ENCODE measurements around the gene SYCP2L.

SYCP2L gene

DNA sequence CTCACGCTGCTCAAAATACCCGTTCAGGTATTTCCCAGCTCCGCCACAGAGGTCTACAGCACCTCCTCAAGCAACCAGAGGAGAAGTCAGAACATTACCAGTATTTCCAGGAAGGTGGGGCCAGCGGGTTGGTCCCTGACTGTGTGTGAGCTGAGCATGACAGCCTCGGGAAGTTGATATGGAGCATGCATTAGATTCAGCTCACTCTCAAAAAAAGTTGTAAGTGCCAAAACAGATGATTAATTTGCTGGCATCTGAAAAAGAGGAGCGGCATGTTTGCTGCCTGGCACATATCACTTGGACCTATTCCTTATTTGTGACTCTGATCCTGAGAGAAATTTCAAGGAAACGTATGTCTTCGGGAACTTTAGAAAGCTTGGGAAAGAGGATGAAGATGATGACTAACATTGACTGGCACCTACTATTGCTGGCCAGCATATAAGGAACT lies 125.0 kb downstream of the SYCP2L start:
- DNase-seq: peak; percentile 26

DNA sequence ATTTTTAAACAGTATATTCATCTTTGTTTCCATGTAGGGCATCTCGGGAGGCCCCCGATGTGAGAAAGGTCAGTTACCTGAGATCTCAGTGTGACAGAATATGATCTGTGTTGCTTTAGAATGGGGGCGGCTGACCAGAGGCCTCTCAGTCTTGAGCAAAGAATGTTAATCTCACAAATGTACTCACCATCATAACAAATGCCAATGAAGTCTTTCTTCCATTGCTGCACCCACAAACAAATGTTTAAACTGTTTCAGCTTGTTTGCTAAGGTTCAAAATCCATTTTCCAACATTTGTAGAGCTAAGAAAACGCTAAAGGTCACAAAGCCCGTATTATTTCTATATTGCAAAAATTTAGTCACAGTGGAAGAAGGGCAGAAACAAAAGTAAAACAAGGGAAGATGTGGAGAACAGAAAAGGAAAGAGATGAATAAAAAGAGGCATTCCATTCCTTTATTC lies 125.5 kb downstream of the SYCP2L start:
- no peak for DNase-seq

DNA sequence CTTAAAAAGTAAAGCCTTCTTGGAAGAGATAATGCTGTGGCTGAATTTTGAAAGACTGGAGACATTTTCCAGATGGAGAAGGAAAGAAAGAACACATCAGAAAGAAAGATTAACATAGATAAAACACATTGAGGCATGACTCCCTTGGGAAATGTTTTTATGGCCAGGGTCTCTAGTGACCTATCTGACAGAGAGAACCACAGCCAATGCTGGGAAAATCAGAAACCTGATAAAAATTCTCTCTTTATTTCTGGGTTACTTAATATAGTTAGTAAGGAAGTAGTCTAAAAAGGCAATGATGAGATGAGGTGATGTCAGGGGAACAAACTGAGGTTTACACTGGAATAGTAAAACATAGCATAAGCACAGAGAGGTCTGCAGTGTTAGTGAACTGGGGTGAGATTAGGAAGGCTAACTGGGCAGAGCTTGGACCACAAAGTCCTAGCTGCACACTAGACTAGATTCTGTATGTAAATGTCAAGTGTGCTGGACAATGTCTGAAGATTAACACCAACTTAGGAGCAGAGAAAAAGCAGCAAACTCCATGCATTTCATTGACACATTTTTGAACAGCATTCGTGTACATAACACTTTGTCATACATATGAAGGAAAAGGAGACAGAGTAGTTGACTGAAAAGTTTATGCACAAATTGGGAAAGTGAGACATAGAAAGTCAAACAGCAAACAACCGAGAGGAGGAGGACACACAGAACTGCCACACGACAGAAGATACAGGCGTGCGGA lies 126.3 kb downstream of the SYCP2L start:
- DNase-seq: no peak

DNA sequence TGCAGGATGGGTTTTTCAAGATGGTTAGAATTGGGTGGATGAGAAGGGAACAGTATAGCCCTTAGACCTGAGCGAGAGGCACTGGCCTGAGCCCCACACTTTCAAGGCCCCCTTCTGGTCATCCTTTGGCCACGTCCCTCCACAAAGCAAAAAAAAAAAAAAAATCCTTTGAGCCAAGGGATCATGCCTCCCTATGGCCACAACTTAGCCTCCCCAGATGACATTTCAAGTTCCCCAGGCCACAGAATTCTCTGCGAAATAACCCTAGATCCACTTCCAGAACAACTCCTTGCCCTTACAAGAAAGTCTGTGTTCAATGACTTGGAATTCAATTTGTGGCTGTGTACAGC lies 126.8 kb downstream of the SYCP2L start:
- DNase-seq: no peak

DNA sequence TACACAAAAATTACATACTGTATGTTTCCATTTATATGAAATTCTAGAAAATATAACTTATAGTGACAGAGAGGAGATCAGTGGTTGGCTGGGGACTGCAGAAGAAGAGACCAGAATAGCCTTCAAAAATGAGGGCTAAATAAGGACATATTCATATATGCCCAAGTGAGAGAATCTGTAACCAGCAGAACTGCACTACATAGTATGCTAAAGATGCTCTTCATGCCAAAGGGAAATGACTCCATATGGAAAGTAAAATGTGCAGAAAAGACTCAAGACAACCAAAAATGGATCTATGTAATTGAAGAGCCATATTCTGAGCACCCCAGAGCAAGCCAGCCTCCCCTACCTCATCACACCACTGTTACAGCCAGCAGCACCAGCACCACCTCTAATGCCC lies 128.2 kb downstream of the SYCP2L start:
- DNase-seq: no peak

DNA sequence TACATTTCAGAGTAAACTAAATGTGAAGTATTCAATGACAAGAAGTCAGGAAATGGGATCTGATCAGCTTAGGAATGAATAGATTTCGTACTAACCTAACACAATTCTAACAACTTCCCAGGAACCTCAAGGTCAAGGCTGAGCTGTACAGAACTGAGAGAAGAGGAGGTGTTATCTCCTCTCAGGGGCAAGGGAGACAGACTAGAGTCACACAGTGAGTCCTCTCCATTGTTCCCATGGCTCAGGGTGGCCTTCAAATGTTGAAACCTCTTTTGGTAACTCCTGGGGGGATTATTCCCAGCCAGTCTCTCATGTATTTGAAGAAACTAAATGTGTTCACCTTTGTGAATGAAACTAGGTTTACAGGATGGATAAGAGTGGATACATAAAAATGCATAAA lies 129.6 kb downstream of the SYCP2L start:
- no peak for DNase-seq

DNA sequence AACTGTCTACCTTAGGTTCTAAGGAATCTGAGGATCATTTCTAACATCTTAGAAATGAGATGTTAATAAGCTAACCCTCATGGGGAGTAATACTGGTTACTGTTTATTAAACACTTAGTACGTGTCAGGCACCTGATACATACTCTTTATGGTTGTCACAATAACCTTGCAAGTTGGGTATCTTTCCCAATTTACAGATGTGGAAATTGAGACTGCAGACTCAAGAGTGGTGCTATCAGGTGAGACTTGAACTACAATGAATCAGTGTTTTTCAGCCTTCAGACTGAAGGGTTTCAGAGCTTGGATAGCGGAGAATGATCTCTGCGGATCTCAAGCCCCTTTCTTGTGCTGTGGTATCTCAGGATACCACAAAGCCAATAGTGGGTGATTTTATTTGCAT lies 130.2 kb downstream of the SYCP2L start:
- no peak for DNase-seq

DNA sequence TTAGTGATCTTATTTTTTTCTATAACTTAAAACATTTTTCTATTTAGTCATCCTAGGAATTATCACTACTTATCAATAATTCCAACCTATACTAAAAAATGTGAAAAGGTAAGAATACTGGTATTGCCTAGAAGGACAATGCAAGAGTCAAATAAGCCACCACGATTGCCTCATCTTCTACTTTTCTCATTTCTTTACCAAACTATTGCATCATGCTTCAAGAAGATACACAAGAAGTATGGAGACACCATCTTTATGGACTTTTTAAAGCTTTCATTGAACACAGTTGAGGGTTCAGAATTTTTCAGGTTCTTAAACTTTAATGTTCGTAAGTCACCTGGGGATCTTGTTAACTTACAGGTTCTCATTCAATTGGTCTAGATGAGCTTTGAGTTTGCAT lies 131.4 kb downstream of the SYCP2L start:
- DNase-seq: no peak

DNA sequence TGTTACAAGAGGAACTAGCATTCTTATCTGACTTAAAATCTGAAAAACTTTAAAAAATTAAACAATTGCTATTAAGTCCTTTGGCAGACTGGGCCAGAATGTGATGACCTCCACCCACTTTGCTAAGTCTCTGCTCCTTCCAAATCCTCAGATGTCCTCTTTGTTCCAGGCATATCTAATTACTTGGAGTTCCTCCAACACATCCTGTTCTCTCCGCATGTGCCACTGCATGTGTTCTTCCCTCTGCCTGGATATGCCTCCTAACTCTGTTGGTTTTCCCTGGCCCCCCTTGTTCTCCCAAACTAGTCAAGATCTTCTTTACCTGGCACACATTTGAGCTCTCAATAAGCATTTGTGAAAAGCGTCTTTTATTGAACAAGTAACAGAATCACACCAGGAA lies 134.2 kb downstream of the SYCP2L start:
- DNase-seq: no peak

DNA sequence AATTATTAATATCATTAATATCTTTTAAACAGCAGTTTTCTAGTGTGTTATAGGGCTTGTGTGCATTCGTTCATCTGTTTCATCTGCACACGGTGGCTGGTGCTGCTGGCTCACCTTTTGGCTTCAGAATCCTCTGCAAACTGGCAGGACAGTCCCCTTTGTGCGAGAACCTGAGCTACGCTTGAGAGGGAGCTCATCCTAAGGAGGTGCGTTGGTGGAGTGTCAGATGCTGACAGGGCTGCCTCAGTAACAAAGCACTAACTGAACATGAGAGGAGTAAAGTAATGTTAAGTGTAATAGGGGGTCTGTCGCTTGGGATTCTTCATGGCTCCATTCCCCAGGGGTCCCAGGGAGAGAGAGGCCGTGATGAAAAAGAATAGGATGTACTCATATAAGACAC lies 134.9 kb downstream of the SYCP2L start:
- DNase-seq: no peak

DNA sequence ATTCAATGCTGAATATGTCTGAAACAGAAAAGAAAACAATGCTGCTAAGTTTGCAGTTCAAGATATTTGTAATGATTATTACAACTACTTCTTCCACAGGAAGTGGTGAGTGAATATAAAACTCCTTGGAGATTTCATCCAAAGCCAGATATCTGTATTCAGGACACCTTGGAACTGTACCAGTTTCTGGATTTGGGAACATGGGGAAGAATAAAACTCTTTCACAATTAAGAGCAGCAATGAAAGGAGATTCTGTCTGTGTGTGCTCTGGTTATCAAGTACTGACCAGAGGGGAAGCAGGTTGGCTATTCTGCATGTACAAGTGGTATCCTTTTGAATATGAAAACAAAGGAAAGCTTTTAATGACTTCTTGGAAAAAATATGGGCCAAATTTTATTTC lies 136.2 kb downstream of the SYCP2L start:
- DNase-seq: no peak
